H1 (cell line): ENCODE results near the gene MECP2. TPM values are rescaled to one million over a fixed set of nuclear protein-coding genes. Genes with fewer than 3 reads are reported as not detected.

Source experiments
- CTCF ChIA-PET: fragments of 300-600 bp; sonication (Branson Sonifier 250); formaldehyde crosslinking; loops from one replicate; lab custom pipeline; 2021; ENCODE audit not compliant: partially characterized antibody; lab: Charles Lee
- POLR2A ChIA-PET: fragments of 300-600 bp; sonication (Branson Sonifier 250); formaldehyde crosslinking; loops from one replicate; lab custom pipeline; 2021; ENCODE audit warnings: inconsistent platforms; ENCODE audit not compliant: partially characterized antibody; lab: Charles Lee
- DNase-seq, 2 experiments: peaks; one replicate each; pipeline versions ENCODE4 v3.0.0 to v3.0.0-alpha.2; 2010 to 2022; ENCODE audit warnings: low spot score in 2 of 2, low read depth in 1 of 2, mixed read lengths in 1 of 2
- FAIRE-seq: peaks from 2 replicates; lab custom pipeline; 2011; peaks lifted over from hg19 to GRCh38; lab: Jason Lieb, UNC
- H2AFZ ChIP-seq: 2 replicates; pipeline ENCODE4 v1.8.1; 2012; ENCODE audit warnings: low read length, inconsistent platforms
- H2AK5ac ChIP-seq: 2 replicates; pipeline ENCODE4 v1.6.1; 2013; ENCODE audit warnings: low read depth, low read length
- H2BK120ac ChIP-seq: replicated peaks from 2 replicates; pipeline ENCODE3; 2013; ENCODE audit warnings: low read depth, low read length, inconsistent platforms
- H2BK12ac ChIP-seq: 2 replicates; pipeline ENCODE4 v1.6.1; 2013; ENCODE audit warnings: low read depth, low read length
- H2BK15ac ChIP-seq: 2 replicates; pipeline ENCODE4 v1.6.1; 2013; ENCODE audit warnings: low read length
- H2BK20ac ChIP-seq: 2 replicates; pipeline ENCODE4 v1.6.1; 2013; ENCODE audit warnings: low read length
- H2BK5ac ChIP-seq: 2 replicates; pipeline ENCODE4 v1.6.1; 2013; ENCODE audit warnings: low read depth, low read length
- H3K14ac ChIP-seq: 2 replicates; pipeline ENCODE4 v1.6.1; 2013; ENCODE audit warnings: inconsistent platforms; ENCODE audit not compliant: insufficient read length
- H3K18ac ChIP-seq: 2 replicates; pipeline ENCODE4 v1.6.1; 2013; ENCODE audit warnings: low read length; ENCODE audit errors: extremely low read depth
- H3K23ac ChIP-seq: 2 replicates; pipeline ENCODE4 v1.6.1; 2013; ENCODE audit warnings: inconsistent platforms; ENCODE audit not compliant: insufficient read length
- H3K23me2 ChIP-seq: 2 replicates; pipeline ENCODE4 v1.6.1; 2013; ENCODE audit warnings: low read depth, low read length
- H3K27ac ChIP-seq: 2 replicates; pipeline ENCODE4 v1.6.1; 2011; ENCODE audit warnings: low read depth, low read length, inconsistent platforms
- H3K27me3 ChIP-seq, 4 experiments: replicated peaks in 1 of 4; 1 replicate in 1 of 4; 2 replicates in 3 of 4; pipeline versions ENCODE4 v1.6.1 to v1.8.1; 2011 to 2013; ENCODE audit warnings: low read length in 3 of 4, mild to moderate bottlenecking in 3 of 4, inconsistent platforms in 2 of 4, mixed read lengths in 2 of 4, moderate library complexity in 1 of 4; ENCODE audit not compliant: control insufficient read depth in 3 of 4, insufficient read depth in 3 of 4; ENCODE audit errors: extremely low read depth in 1 of 4
- H3K36me3 ChIP-seq, 4 experiments: 2 replicates each; pipeline versions ENCODE4 v1.6.1 to v1.8.1; 2011 to 2013; ENCODE audit warnings: mild to moderate bottlenecking in 4 of 4, low read length in 3 of 4, moderate library complexity in 2 of 4, control low read depth in 1 of 4, inconsistent platforms in 1 of 4; ENCODE audit not compliant: insufficient read depth in 4 of 4, control insufficient read depth in 2 of 4
- H3K4ac ChIP-seq: replicated peaks from 2 replicates; pipeline ENCODE3; 2013; ENCODE audit warnings: low read length, low read depth, mixed read lengths, inconsistent platforms; ENCODE audit not compliant: insufficient read length
- H3K4me1 ChIP-seq, 4 experiments: replicated peaks in 1 of 4; 1 replicate in 1 of 4; 2 replicates in 3 of 4; pipeline versions ENCODE4 v1.6.1 to v1.8.1; 2011 to 2013; ENCODE audit warnings: low read length in 3 of 4, inconsistent platforms in 2 of 4, mixed read lengths in 1 of 4; ENCODE audit not compliant: insufficient read depth in 4 of 4, control insufficient read depth in 3 of 4
- H3K4me2 ChIP-seq, 2 experiments: 2 replicates each; pipeline versions ENCODE4 v1.6.1 to v1.8.1; 2011 to 2013; ENCODE audit warnings: low read depth in 2 of 2, low read length in 2 of 2, control low read depth in 1 of 2, inconsistent platforms in 1 of 2, mild to moderate bottlenecking in 1 of 2; ENCODE audit not compliant: insufficient read depth in 1 of 2
- H3K4me3 ChIP-seq, 4 experiments: fragments of 200-600, 300-600 bp in 1 of 4; sonication (generic), shearing (Covaris generic), sonication (Bioruptor Twin) in 1 of 4; 2 replicates each; pipeline versions ENCODE4 v1.5.1 to v1.8.1; 2011 to 2016; ENCODE audit warnings: low read length in 4 of 4, low read depth in 3 of 4, control low read depth in 2 of 4, inconsistent platforms in 2 of 4, mild to moderate bottlenecking in 2 of 4, mixed read lengths in 1 of 4, moderate library complexity in 1 of 4; ENCODE audit not compliant: insufficient read depth in 2 of 4; ENCODE audit errors: extremely low read depth in 1 of 4
- H3K56ac ChIP-seq: replicated peaks from 2 replicates; pipeline ENCODE3; 2013; ENCODE audit warnings: low read depth, mild to moderate bottlenecking, mixed read lengths, low read length, inconsistent platforms; ENCODE audit not compliant: insufficient read length
- H3K79me1 ChIP-seq: 2 replicates; pipeline ENCODE4 v1.6.1; 2013; ENCODE audit warnings: low read depth, low read length, control low read depth
- H3K79me2 ChIP-seq, 2 experiments: 2 replicates each; pipeline versions ENCODE4 v1.6.1 to v1.8.1; 2012 to 2013; ENCODE audit warnings: low read length in 2 of 2, mild to moderate bottlenecking in 2 of 2, inconsistent platforms in 1 of 2; ENCODE audit not compliant: insufficient read depth in 2 of 2, control insufficient read depth in 1 of 2
- H3K9ac ChIP-seq, 4 experiments: replicated peaks in 1 of 4; 1 replicate in 1 of 4; 2 replicates in 3 of 4; pipeline versions ENCODE4 v1.6.1 to v1.8.1; 2011 to 2013; ENCODE audit warnings: low read depth in 3 of 4, low read length in 3 of 4, control low read depth in 2 of 4, mild to moderate bottlenecking in 2 of 4, moderate library complexity in 2 of 4, inconsistent platforms in 1 of 4; ENCODE audit errors: extremely low read depth in 1 of 4
- H3K9me3 ChIP-seq, 2 experiments: 2 replicates each; pipeline versions ENCODE4 v1.6.1 to v1.8.1; 2012 to 2013; ENCODE audit warnings: mild to moderate bottlenecking in 2 of 2, moderate library complexity in 2 of 2, control low read depth in 1 of 2, inconsistent platforms in 1 of 2, low read depth in 1 of 2, low read length in 1 of 2, mixed read lengths in 1 of 2; ENCODE audit not compliant: insufficient read depth in 2 of 2
- H4K20me1 ChIP-seq, 2 experiments: replicated peaks in 1 of 2; 2 replicates each; pipeline versions ENCODE3 to v1.8.1; 2011 to 2013; ENCODE audit warnings: inconsistent platforms in 2 of 2, low read length in 2 of 2, mild to moderate bottlenecking in 1 of 2; ENCODE audit not compliant: insufficient read depth in 2 of 2, control insufficient read depth in 1 of 2
- H4K5ac ChIP-seq: 2 replicates; pipeline ENCODE4 v1.6.1; 2013; ENCODE audit warnings: low read length, low read depth, mixed read lengths, inconsistent platforms; ENCODE audit not compliant: insufficient read length
- H4K8ac ChIP-seq: 2 replicates; pipeline ENCODE4 v1.8.0; 2013; ENCODE audit warnings: mild to moderate bottlenecking, moderate library complexity, low read length, inconsistent platforms; ENCODE audit not compliant: insufficient read depth; ENCODE audit errors: extremely low read depth
- H4K91ac ChIP-seq: replicated peaks from 2 replicates; pipeline ENCODE3; 2013; ENCODE audit warnings: low read length, mixed read lengths, inconsistent platforms; ENCODE audit not compliant: insufficient read length
- CTBP2 ChIP-seq: IDR thresholded peaks from 2 replicates; pipeline ENCODE4 v1.7.0; 2011; ENCODE audit warnings: borderline replicate concordance, mild to moderate bottlenecking, moderate library complexity, mixed read lengths, low read length; ENCODE audit not compliant: insufficient read depth, insufficient read length
- FOSL1 ChIP-seq: IDR thresholded peaks from 2 replicates; pipeline ENCODE4 v1.6.1; 2011; ENCODE audit warnings: mild to moderate bottlenecking, low read depth, low read length, moderate library complexity; ENCODE audit not compliant: insufficient read depth
- GTF2F1 ChIP-seq: IDR thresholded peaks from 2 replicates; pipeline ENCODE4 v1.6.1; 2012; ENCODE audit warnings: low read depth, low read length, improper control_type of control experiment, borderline replicate concordance
- JUND ChIP-seq: IDR thresholded peaks from 2 replicates; pipeline ENCODE4 v1.6.1; 2011; ENCODE audit warnings: mild to moderate bottlenecking, improper control_type of control experiment, low read length
- NANOG ChIP-seq: IDR thresholded peaks from 2 replicates; pipeline ENCODE4 v1.6.1; 2011; ENCODE audit warnings: low read length, low read depth, mild to moderate bottlenecking, inconsistent platforms; ENCODE audit not compliant: insufficient read depth, poor library complexity, severe bottlenecking
- PHF8 ChIP-seq: fragments of 200-600 bp; sonication (generic); conservative IDR thresholded peaks from 2 replicates; pipeline ENCODE4 v1.7.1; 2012; ENCODE audit warnings: low read depth, mild to moderate bottlenecking, inconsistent platforms, low read length, moderate library complexity
- POU5F1 ChIP-seq: IDR thresholded peaks from 2 replicates; pipeline ENCODE4 v1.6.1; 2011; ENCODE audit warnings: low read depth, mild to moderate bottlenecking, low read length, moderate library complexity
- SIRT6 ChIP-seq: IDR thresholded peaks from one replicate; pipeline ENCODE4 v1.7.1; 2012; ENCODE audit warnings: low read length, inconsistent platforms
- TAF1 ChIP-seq: IDR thresholded peaks from 2 replicates; pipeline ENCODE4 v1.6.1; 2011; ENCODE audit warnings: mild to moderate bottlenecking, low read depth, low read length
- WGBS, 2 experiments: shearing (Covaris generic) in 1 of 2; methylation state at CpG; one replicate each; pipeline versions ENCODE4 v1.1.6 to v1.1.7; 2013 to 2015; ENCODE audit warnings: low lambda C conversion rate in 2 of 2, mixed read lengths in 2 of 2, inconsistent platforms in 1 of 2, low coverage in 1 of 2, missing lambda C conversion rate in 1 of 2; ENCODE audit not compliant: insufficient replicate concordance in 2 of 2, insufficient coverage in 1 of 2, insufficient read length in 1 of 2; ENCODE audit errors: extremely low coverage in 1 of 2, missing lambda C conversion rate in 1 of 2; 5-methylcytosine and 5-hydroxymethylcytosine counted together
- polyA plus RNA-seq, 7 experiments: library from polyadenylated mRNA; depleted of rRNA in 3 of 7; stranded (reverse) in 5 of 7; unstranded in 2 of 7; fragments of >200 nt in 5 of 7; fragments of 200-250 nt in 2 of 7; gene quantifications; 1 replicate in 5 of 7; 2 replicates in 1 of 7; 4 replicates in 1 of 7; pipeline versions ENCODE4 v1.2.1 to v1.2.3, GENCODE V29; 2011 to 2013; ENCODE audit warnings: missing spikeins in 2 of 7, mixed read lengths in 2 of 7
- total RNA-seq: library from RNA; stranded (reverse); fragmentation: NEBNext Ultra II Directional; extraction: Animal tissue kit (Norgen Biotek cat#: 25700); gene quantifications from 2 replicates; pipeline ENCODE4 v1.2.1, GENCODE V29; 2021
- TF ChIP-seq, protein P1 (sequence below), 3 experiments: IDR thresholded peaks; 1 replicate in 2 of 3; 2 replicates in 1 of 3; pipeline versions ENCODE4 v1.5.1 to v1.6.1; 2011; ENCODE audit warnings: low read length in 3 of 3, mild to moderate bottlenecking in 3 of 3, inconsistent platforms in 2 of 3, low read depth in 1 of 3, moderate library complexity in 1 of 3; ENCODE audit not compliant: insufficient read depth in 1 of 3; ENCODE audit errors: control extremely low read depth in 1 of 3

MECP2 gene
- total and polyA plus RNA-seq, 2 of the 8 experiments (the other 6 are each of a cell fraction or from before 2014, with no cell fraction given), result 5.0 to 32.4 TPM

DNA sequence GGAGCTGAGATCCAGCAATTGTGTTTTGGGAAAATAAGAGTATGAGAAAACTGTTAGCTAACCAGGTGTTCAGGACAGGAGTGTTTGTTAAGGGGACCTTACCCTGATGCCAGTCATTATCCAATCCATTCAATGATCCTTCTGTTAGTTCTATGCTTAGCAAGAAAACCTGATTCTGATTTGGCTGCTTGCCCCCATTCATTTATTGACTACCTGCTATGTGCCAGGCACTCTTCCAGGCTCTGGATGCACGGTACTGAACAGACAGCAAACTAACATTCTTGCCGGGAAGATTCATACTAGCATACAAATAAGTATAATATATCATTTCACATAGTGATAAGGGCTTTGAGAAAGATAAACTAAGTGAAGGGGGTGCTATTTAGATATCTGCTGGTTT, 1.0 kb upstream of the MECP2 start:
- Histone ChIP-seq H4K20me1 (peaks cover 6 to 7% of the 10 kb centered on the region in 2 experiments), H2AK5ac (no peak overlapping the region), H2BK5ac (no peak overlapping the region), H2BK120ac (no peak overlapping the region), H3K4ac (no peak overlapping the region), H3K9ac (no peak overlapping the region), H4K91ac (no peak overlapping the region), H2BK12ac (no peak overlapping the region), H3K4me3 (peak overlapping the region in 1 of 4 experiments; percentile 52; a peak in 3 of 8 replicates), H3K23ac (no peak overlapping the region), H3K79me1 (peaks cover 3% of the 10 kb centered on the region), H3K4me1 (peaks cover 2 to 21% (median 6%) of the 10 kb centered on the region in 4 experiments; a peak in 6 of 7 replicates), H3K23me2 (peaks cover 7% of the 10 kb centered on the region; the same call in 1 of the 2 replicates), H3K56ac (no peak overlapping the region), H2BK15ac (no peak overlapping the region), H3K36me3 (no peaks in the 10 kb centered on the region; a peak in 1 of 8 replicates), H2BK20ac (no peak overlapping the region), H3K79me2 (peaks cover 11 to 33% of the 10 kb centered on the region in 2 experiments), H4K8ac (no peak overlapping the region), H3K4me2 (peak overlapping the region; percentile 67 to 83; a peak in 3 of 4 replicates), H4K5ac (no peak overlapping the region), H3K9me3 (no peaks in the 10 kb centered on the region), H3K18ac (no peak overlapping the region), H2AFZ (no peak overlapping the region), H3K14ac (no peak overlapping the region), H3K27ac (no peak overlapping the region), H3K27me3 (no peaks in the 10 kb centered on the region)
- FAIRE-seq (no peak), DNase-seq (no peak)
- CTCF ChIA-PET, result no interaction called here
- 100% methylated on average over 2 of the region's 2 CpGs; no CpG with 5 or more reads in 1 of the 2 experiments for WGBS, 2 experiments
- POLR2A ChIA-PET, result interaction anchor here (1.0 to 1.2 kb wide), 2 partner anchors 85 to 127 kb away, joined by 3 to 4 read pairs; partner anchors contain the start of gene HCFC1
- TF ChIP-seq, protein P1, sequence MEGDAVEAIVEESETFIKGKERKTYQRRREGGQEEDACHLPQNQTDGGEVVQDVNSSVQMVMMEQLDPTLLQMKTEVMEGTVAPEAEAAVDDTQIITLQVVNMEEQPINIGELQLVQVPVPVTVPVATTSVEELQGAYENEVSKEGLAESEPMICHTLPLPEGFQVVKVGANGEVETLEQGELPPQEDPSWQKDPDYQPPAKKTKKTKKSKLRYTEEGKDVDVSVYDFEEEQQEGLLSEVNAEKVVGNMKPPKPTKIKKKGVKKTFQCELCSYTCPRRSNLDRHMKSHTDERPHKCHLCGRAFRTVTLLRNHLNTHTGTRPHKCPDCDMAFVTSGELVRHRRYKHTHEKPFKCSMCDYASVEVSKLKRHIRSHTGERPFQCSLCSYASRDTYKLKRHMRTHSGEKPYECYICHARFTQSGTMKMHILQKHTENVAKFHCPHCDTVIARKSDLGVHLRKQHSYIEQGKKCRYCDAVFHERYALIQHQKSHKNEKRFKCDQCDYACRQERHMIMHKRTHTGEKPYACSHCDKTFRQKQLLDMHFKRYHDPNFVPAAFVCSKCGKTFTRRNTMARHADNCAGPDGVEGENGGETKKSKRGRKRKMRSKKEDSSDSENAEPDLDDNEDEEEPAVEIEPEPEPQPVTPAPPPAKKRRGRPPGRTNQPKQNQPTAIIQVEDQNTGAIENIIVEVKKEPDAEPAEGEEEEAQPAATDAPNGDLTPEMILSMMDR (IDR thresholded peaks at IDR 0.05; ENCODE audit: control extremely low read depth in 1 of 3, insufficient read depth in 1 of 3, low read depth in 1 of 3, low read length in 3 of 3), result no peak
- no peak for TF ChIP-seq TAF1
- no peak for TF ChIP-seq CTBP2
- TF ChIP-seq JUND, result no peak
- TF ChIP-seq GTF2F1, result no peak
- no peak for TF ChIP-seq NANOG
- TF ChIP-seq PHF8, result no peak
- TF ChIP-seq SIRT6, result no peak
- TF ChIP-seq FOSL1, result no peak
- no peak for TF ChIP-seq POU5F1
